ENCODE data around the gene OPRL1. TPM values are rescaled to one million over a fixed set of nuclear protein-coding genes. Genes with fewer than 3 reads are reported as not detected.

Gene OPRL1
- total and polyA plus RNA-seq, 2 donors (not counting 1 experiment from before 2014, with no cell fraction given): 3.5 to 6.2 TPM

DNA sequence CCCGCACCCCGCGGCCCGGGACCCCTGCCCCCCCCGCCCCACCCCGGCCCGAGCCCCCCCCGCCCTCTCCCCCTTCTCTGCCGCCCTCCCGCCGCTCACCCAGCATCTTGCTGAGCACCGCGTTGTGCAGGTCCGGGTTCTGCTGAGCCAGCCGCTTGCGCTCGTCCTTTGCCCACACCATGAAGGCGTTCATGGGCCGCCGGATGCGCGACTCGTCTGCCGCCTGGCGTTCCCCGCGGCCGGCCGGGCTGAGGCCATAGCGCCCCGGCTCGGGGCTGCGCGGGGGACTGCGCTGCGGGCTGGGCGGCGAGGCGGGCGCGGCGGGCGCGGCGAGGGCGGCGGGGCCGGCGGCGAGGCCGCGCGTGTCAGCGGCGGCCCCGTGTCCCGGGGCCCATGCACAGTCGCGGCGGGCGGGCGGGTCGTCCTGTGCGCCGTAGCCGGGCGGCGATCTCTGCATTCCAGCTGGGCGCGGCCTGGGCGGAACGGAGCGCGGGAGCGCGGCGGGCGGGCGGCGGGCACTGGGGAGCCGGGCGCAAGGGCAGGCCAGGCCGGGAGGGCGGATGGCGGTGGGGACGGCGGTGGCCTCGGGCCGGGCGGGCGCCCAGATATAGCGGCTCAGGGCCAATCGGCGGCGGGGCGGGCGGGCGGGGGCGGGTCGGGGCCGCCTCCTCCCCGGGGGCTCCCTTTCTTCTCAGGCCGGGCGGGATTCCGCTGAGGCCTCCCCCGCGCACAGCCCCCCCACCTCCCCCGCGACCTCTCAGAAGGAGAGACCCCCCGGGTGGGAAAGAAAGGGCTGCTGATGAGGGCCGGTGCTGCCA lies 30.6 kb upstream of the OPRL1 start, which contains the start of gene SOX18:
Gene SOX18, minus strand, starts transcription at position 580 of the 818 bp plus-strand sequence. Its CDS starts 123 bp downstream, at position 457.
- Histone ChIP-seq H3K27ac (ENCODE audit: low read length in 2 of 2) (no peak within 1 kb of the TSS), H3K36me3 (replicated peaks in 1 of 2; ENCODE audit: control extremely low read depth in 1 of 2, control insufficient read depth in 1 of 2, extremely low read depth in 1 of 2, insufficient read depth in 2 of 2, low read length in 1 of 2) (no peaks in the 10 kb centered on the region), H2AFZ (ENCODE audit: insufficient read depth, low read depth, low read length, poor library complexity, severe bottlenecking) (no peak within 1 kb of the TSS), H3K4me1 (ENCODE audit: control insufficient read depth in 2 of 2, insufficient read depth in 2 of 2, low read length in 2 of 2) (peaks cover 9 to 11% of the 10 kb centered on the region in 2 donors), H3K4me2 (replicated peaks; ENCODE audit: low read depth, low read length, poor library complexity, severe bottlenecking) (peak within 1 kb of the TSS; percentile 58), H3K4me3 (ENCODE audit: control extremely low read depth in 1 of 5, extremely low read depth in 1 of 5, insufficient read depth in 1 of 5, low read depth in 2 of 5, low read length in 4 of 5) (no peak within 1 kb of the TSS), H3K27me3 (replicated peaks in 1 of 4; ENCODE audit: control extremely low read depth in 1 of 4, control insufficient read depth in 3 of 4, insufficient read depth in 4 of 4, low read length in 3 of 4) (peaks cover 0 to 66% (median 28%) of the 10 kb centered on the region in 4 experiments), H3K9me3 (ENCODE audit: control extremely low read depth in 1 of 3, control insufficient read depth in 2 of 3, insufficient read depth in 1 of 3, low read length in 2 of 3) (peaks cover 0 to 10% (median 0%) of the 10 kb centered on the region in 3 donors), H4K20me1 (ENCODE audit: control insufficient read depth, insufficient read depth, low read length, poor library complexity, severe bottlenecking) (no peaks in the 10 kb centered on the region), H3K9ac (ENCODE audit: low read length) (peak within 1 kb of the TSS; percentile 15), H3K79me2 (ENCODE audit: control insufficient read depth, insufficient read depth, low read length) (no peaks in the 10 kb centered on the region)
- WGBS (ENCODE audit: insufficient coverage): 1% methylated on average over 85 of the region's 111 CpGs
- peak within 1 kb of the TSS; percentile 55 for H3K4me3 Mint-ChIP-seq
- H3K4me1 Mint-ChIP-seq: peaks cover 8% of the 10 kb centered on the region
- DNase-seq (no peak), ATAC-seq (ENCODE audit: low read depth) (no peak)
- intact Hi-C loops (cut with micrococcal nuclease): no loop called here
- TF ChIP-seq EZH2 (IDR thresholded peaks at IDR 0.05; ENCODE audit: borderline replicate concordance, insufficient read depth, low read depth, low read length, poor library complexity, severe bottlenecking): no peak
- TF ChIP-seq, protein P1, sequence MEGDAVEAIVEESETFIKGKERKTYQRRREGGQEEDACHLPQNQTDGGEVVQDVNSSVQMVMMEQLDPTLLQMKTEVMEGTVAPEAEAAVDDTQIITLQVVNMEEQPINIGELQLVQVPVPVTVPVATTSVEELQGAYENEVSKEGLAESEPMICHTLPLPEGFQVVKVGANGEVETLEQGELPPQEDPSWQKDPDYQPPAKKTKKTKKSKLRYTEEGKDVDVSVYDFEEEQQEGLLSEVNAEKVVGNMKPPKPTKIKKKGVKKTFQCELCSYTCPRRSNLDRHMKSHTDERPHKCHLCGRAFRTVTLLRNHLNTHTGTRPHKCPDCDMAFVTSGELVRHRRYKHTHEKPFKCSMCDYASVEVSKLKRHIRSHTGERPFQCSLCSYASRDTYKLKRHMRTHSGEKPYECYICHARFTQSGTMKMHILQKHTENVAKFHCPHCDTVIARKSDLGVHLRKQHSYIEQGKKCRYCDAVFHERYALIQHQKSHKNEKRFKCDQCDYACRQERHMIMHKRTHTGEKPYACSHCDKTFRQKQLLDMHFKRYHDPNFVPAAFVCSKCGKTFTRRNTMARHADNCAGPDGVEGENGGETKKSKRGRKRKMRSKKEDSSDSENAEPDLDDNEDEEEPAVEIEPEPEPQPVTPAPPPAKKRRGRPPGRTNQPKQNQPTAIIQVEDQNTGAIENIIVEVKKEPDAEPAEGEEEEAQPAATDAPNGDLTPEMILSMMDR (IDR thresholded peaks at IDR 0.05): no peak
- H3K9me3 Mint-ChIP-seq (ENCODE audit: insufficient read depth): no peaks in the 10 kb centered on the region
- H3K27ac Mint-ChIP-seq: no peak within 1 kb of the TSS
- ChIA-PET POLR2A (no interaction called here), CTCF (interaction anchor here (1.0 kb wide), 1 partner anchor 11 kb away, joined by 3 read pairs; no protein-coding TSS in a partner anchor)
- H3K27me3 Mint-ChIP-seq: peaks cover 41% of the 10 kb centered on the region

DNA sequence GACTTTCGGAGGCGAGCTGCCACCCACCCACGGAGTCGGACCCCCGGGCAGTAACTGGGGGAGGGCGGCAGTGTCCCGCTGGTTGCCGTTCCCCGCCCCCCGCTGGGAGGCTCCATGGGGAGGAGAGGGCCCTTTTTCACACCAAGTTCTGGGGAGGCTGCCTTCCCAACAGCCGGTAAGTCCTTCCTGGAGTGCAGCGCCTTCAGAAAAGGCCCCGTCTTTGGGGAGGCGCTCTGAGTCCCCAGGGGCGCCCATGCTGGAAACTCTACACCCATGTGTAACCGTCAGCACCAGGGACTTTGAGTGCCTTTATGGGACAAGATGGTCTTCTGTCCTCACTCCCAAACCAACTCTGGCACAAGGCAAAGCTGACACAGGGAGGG lies 30.0 kb upstream of the OPRL1 start:
- Histone ChIP-seq H3K27me3 (replicated peaks in 1 of 4; ENCODE audit: control extremely low read depth in 1 of 4, control insufficient read depth in 3 of 4, insufficient read depth in 4 of 4, low read length in 3 of 4) (peaks cover 0 to 70% (median 29%) of the 10 kb centered on the region in 4 experiments), H2AFZ (ENCODE audit: insufficient read depth, low read depth, low read length, poor library complexity, severe bottlenecking) (no peak overlapping the region), H3K27ac (ENCODE audit: low read length in 2 of 2) (no peak overlapping the region), H3K4me2 (replicated peaks; ENCODE audit: low read depth, low read length, poor library complexity, severe bottlenecking) (peak overlapping the region; percentile 58), H3K79me2 (ENCODE audit: control insufficient read depth, insufficient read depth, low read length) (no peaks in the 10 kb centered on the region), H3K9ac (ENCODE audit: low read length) (peak overlapping the region; percentile 15), H3K4me1 (ENCODE audit: control insufficient read depth in 2 of 2, insufficient read depth in 2 of 2, low read length in 2 of 2) (peaks cover 9 to 11% of the 10 kb centered on the region in 2 donors), H3K36me3 (replicated peaks in 1 of 2; ENCODE audit: control extremely low read depth in 1 of 2, control insufficient read depth in 1 of 2, extremely low read depth in 1 of 2, insufficient read depth in 2 of 2, low read length in 1 of 2) (no peaks in the 10 kb centered on the region), H4K20me1 (ENCODE audit: control insufficient read depth, insufficient read depth, low read length, poor library complexity, severe bottlenecking) (no peaks in the 10 kb centered on the region), H3K9me3 (ENCODE audit: control extremely low read depth in 1 of 3, control insufficient read depth in 2 of 3, insufficient read depth in 1 of 3, low read length in 2 of 3) (peaks cover 0 to 10% (median 0%) of the 10 kb centered on the region in 3 donors), H3K4me3 (ENCODE audit: control extremely low read depth in 1 of 5, extremely low read depth in 1 of 5, insufficient read depth in 1 of 5, low read depth in 2 of 5, low read length in 4 of 5) (no peak overlapping the region)
- Mint-ChIP-seq H3K27me3 (peaks cover 41% of the 10 kb centered on the region), H3K27ac (no peak overlapping the region), H3K4me1 (peaks cover 10% of the 10 kb centered on the region), H3K4me3 (peak overlapping the region; percentile 55), H3K9me3 (ENCODE audit: insufficient read depth) (no peaks in the 10 kb centered on the region)
- ChIA-PET POLR2A (no interaction called here), CTCF (interaction anchor here (0.6 to 1.5 kb wide), 2 partner anchors 10 to 89 kb away, joined by 3 read pairs; no protein-coding TSS in a partner anchor)
- 7% methylated on average over 11 of the region's 16 CpGs for WGBS (ENCODE audit: insufficient coverage)
- DNase-seq (no peak), ATAC-seq (ENCODE audit: low read depth) (no peak)
- intact Hi-C loops (cut with micrococcal nuclease): no loop called here
- TF ChIP-seq EZH2 (IDR thresholded peaks at IDR 0.05; ENCODE audit: borderline replicate concordance, insufficient read depth, low read depth, low read length, poor library complexity, severe bottlenecking): no peak
- TF ChIP-seq, protein P1 (IDR thresholded peaks at IDR 0.05): no peak

Measured in B cell (primary cell).